ENCODE measurements around the gene ADSS1. TPM values are rescaled to one million over a fixed set of nuclear protein-coding genes. Genes with fewer than 3 reads are reported as not detected.

The ADSS1 gene
- total and polyA plus RNA-seq, 4 donors = 1.8 to 18.8 (median 12.2) TPM

DNA sequence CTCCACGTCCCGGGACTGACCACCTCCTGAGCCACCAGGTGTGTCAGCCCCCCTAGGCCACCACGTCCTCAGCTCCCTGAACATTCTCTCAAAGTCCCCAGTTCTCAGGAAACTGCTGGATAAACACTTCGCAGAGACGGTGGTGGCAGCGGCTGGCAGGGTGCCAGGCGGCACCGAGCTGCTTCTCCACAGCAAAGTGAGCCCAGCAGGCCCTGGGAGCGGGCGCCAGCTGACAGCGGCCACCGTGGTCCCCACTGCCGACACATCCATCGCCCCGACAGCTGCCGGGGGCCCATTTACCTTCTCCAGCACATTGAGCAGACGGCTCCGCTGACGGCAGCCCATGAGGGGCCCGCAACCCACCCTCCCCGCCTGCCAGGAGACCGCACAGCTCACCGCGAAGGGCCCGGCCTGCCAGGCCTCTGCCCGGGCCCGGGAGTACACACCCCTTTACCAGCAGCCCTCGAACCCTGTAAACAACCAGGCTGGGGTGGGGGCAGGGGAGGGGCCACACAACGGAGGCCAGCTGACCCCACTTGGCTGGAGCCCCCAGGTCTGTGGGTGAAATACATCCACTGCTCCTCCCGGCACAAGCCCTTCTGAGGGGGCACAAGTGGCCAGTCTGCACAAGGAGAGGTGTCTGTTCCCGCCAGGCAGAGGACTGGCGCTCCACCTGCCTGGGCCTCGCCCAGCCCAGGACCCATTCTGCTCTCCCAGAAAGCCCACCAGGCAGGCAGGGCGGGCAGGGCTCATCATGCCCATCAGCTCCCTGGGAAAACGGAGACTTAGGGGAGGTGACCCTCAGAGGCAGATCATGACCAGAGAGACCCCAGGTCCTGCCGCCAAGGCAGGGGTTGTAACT, 61.0 kb downstream of the ADSS1 start:
- no peak overlapping the region for H3K9ac ChIP-seq (ENCODE audit: low read depth in 1 of 2, low read length in 2 of 2)
- no peaks in the 10 kb centered on the region for H3K9me3 ChIP-seq (ENCODE audit: control insufficient read depth in 4 of 4, low read length in 3 of 4)
- TF ChIP-seq, protein P1, sequence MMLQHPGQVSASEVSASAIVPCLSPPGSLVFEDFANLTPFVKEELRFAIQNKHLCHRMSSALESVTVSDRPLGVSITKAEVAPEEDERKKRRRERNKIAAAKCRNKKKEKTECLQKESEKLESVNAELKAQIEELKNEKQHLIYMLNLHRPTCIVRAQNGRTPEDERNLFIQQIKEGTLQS (IDR thresholded peaks at IDR 0.05) = no peak
- TF ChIP-seq NR2F2 (IDR thresholded peaks at IDR 0.05) = no peak
- TF ChIP-seq TAF1 (conservative IDR thresholded peaks at IDR 0.05) = no peak
- TF ChIP-seq, protein P2, sequence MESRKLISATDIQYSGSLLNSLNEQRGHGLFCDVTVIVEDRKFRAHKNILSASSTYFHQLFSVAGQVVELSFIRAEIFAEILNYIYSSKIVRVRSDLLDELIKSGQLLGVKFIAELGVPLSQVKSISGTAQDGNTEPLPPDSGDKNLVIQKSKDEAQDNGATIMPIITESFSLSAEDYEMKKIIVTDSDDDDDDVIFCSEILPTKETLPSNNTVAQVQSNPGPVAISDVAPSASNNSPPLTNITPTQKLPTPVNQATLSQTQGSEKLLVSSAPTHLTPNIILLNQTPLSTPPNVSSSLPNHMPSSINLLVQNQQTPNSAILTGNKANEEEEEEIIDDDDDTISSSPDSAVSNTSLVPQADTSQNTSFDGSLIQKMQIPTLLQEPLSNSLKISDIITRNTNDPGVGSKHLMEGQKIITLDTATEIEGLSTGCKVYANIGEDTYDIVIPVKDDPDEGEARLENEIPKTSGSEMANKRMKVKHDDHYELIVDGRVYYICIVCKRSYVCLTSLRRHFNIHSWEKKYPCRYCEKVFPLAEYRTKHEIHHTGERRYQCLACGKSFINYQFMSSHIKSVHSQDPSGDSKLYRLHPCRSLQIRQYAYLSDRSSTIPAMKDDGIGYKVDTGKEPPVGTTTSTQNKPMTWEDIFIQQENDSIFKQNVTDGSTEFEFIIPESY (IDR thresholded peaks at IDR 0.05) = no peak
- TF ChIP-seq, protein P3, sequence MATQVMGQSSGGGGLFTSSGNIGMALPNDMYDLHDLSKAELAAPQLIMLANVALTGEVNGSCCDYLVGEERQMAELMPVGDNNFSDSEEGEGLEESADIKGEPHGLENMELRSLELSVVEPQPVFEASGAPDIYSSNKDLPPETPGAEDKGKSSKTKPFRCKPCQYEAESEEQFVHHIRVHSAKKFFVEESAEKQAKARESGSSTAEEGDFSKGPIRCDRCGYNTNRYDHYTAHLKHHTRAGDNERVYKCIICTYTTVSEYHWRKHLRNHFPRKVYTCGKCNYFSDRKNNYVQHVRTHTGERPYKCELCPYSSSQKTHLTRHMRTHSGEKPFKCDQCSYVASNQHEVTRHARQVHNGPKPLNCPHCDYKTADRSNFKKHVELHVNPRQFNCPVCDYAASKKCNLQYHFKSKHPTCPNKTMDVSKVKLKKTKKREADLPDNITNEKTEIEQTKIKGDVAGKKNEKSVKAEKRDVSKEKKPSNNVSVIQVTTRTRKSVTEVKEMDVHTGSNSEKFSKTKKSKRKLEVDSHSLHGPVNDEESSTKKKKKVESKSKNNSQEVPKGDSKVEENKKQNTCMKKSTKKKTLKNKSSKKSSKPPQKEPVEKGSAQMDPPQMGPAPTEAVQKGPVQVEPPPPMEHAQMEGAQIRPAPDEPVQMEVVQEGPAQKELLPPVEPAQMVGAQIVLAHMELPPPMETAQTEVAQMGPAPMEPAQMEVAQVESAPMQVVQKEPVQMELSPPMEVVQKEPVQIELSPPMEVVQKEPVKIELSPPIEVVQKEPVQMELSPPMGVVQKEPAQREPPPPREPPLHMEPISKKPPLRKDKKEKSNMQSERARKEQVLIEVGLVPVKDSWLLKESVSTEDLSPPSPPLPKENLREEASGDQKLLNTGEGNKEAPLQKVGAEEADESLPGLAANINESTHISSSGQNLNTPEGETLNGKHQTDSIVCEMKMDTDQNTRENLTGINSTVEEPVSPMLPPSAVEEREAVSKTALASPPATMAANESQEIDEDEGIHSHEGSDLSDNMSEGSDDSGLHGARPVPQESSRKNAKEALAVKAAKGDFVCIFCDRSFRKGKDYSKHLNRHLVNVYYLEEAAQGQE (IDR thresholded peaks at IDR 0.05) = no peak
- TF ChIP-seq HNF4G (IDR thresholded peaks at IDR 0.05) = no peak
- TF ChIP-seq RXRA (IDR thresholded peaks at IDR 0.05) = no peak
- TF ChIP-seq GABPA (IDR thresholded peaks at IDR 0.05 in 1 of 2, conservative IDR thresholded peaks at IDR 0.05 in 1 of 2) = no peak
- TF ChIP-seq, protein P4, sequence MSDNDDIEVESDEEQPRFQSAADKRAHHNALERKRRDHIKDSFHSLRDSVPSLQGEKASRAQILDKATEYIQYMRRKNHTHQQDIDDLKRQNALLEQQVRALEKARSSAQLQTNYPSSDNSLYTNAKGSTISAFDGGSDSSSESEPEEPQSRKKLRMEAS (IDR thresholded peaks at IDR 0.05) = no peak
- WGBS = 77% methylated on average over 36 of the region's 36 CpGs
- H3K4me1 ChIP-seq (ENCODE audit: control insufficient read depth in 4 of 4, insufficient read depth in 4 of 4, low read length in 3 of 4) = peaks cover 28 to 48% (median 38%) of the 10 kb centered on the region in 4 donors
- DNase-seq (ENCODE audit: low spot score) = no peak
- no peak overlapping the region for H3K27ac ChIP-seq (ENCODE audit: low read depth in 1 of 2, low read length in 2 of 2)
- H3K36me3 ChIP-seq (ENCODE audit: control insufficient read depth in 4 of 4, insufficient read depth in 3 of 4, low read depth in 1 of 4, low read length in 3 of 4) = peaks cover 0 to 12% (median 4%) of the 10 kb centered on the region in 4 donors
- H3K4me3 ChIP-seq (ENCODE audit: low read depth in 1 of 3, low read length in 3 of 3) = no peak overlapping the region
- H3K27me3 ChIP-seq (ENCODE audit: control insufficient read depth in 4 of 4, insufficient read depth in 4 of 4, low read length in 3 of 4) = no peaks in the 10 kb centered on the region

DNA sequence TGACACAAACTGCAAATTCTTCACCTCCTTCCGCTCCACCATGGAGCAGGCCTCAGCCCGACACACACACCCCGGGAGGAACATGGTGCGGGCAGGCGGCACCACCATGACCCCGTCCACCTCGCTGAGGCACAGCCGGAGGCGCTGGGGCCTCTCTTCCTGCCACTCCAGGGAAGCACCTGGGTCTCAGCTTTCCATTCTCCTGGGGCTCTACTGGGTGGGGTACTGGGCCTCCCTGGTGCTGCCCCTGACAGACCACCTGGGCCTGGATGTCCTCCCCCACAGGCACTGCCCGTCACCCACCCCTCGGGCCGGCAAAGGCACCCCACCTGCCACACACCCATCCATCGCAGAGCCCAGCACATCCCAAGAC, 61.7 kb downstream of the ADSS1 start:
- Histone ChIP-seq H3K4me1 (ENCODE audit: control insufficient read depth in 4 of 4, insufficient read depth in 4 of 4, low read length in 3 of 4) (peaks cover 33 to 54% (median 43%) of the 10 kb centered on the region in 4 donors), H3K4me3 (ENCODE audit: low read depth in 1 of 3, low read length in 3 of 3) (no peak overlapping the region), H3K9ac (ENCODE audit: low read depth in 1 of 2, low read length in 2 of 2) (no peak overlapping the region), H3K27me3 (ENCODE audit: control insufficient read depth in 4 of 4, insufficient read depth in 4 of 4, low read length in 3 of 4) (no peaks in the 10 kb centered on the region), H3K27ac (ENCODE audit: low read depth in 1 of 2, low read length in 2 of 2) (no peak overlapping the region), H3K36me3 (ENCODE audit: control insufficient read depth in 4 of 4, insufficient read depth in 3 of 4, low read depth in 1 of 4, low read length in 3 of 4) (peaks cover 0 to 11% (median 4%) of the 10 kb centered on the region in 4 donors), H3K9me3 (ENCODE audit: control insufficient read depth in 4 of 4, low read length in 3 of 4) (no peaks in the 10 kb centered on the region)
- 93% methylated on average over 13 of the region's 13 CpGs for WGBS
- no peak for DNase-seq (ENCODE audit: low spot score)
- no peak for TF ChIP-seq HNF4G (IDR thresholded peaks at IDR 0.05)
- TF ChIP-seq RXRA (IDR thresholded peaks at IDR 0.05) = no peak
- TF ChIP-seq HNF4A (conservative IDR thresholded peaks at IDR 0.05) = no peak
- no peak for TF ChIP-seq SP1 (IDR thresholded peaks at IDR 0.05)
- TF ChIP-seq, protein P5, sequence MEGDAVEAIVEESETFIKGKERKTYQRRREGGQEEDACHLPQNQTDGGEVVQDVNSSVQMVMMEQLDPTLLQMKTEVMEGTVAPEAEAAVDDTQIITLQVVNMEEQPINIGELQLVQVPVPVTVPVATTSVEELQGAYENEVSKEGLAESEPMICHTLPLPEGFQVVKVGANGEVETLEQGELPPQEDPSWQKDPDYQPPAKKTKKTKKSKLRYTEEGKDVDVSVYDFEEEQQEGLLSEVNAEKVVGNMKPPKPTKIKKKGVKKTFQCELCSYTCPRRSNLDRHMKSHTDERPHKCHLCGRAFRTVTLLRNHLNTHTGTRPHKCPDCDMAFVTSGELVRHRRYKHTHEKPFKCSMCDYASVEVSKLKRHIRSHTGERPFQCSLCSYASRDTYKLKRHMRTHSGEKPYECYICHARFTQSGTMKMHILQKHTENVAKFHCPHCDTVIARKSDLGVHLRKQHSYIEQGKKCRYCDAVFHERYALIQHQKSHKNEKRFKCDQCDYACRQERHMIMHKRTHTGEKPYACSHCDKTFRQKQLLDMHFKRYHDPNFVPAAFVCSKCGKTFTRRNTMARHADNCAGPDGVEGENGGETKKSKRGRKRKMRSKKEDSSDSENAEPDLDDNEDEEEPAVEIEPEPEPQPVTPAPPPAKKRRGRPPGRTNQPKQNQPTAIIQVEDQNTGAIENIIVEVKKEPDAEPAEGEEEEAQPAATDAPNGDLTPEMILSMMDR (IDR thresholded peaks at IDR 0.05; ENCODE audit: low read depth, low read length, missing input control) = no peak
- TF ChIP-seq, protein P1 (IDR thresholded peaks at IDR 0.05) = no peak
- TF ChIP-seq FOXA2 (IDR thresholded peaks at IDR 0.05) = no peak
- TF ChIP-seq, protein P4 (IDR thresholded peaks at IDR 0.05) = no peak
- no peak for TF ChIP-seq JUND (IDR thresholded peaks at IDR 0.05)
- TF ChIP-seq, protein P2 (IDR thresholded peaks at IDR 0.05) = no peak
- no peak for TF ChIP-seq GABPA (IDR thresholded peaks at IDR 0.05 in 1 of 2, conservative IDR thresholded peaks at IDR 0.05 in 1 of 2)
- no peak for TF ChIP-seq FOXA1 (IDR thresholded peaks at IDR 0.05)
- no peak for TF ChIP-seq EGR1 (IDR thresholded peaks at IDR 0.05; ENCODE audit: low read depth in 2 of 2)
- no peak for TF ChIP-seq NR2F2 (IDR thresholded peaks at IDR 0.05)
- TF ChIP-seq TAF1 (conservative IDR thresholded peaks at IDR 0.05) = no peak
- TF ChIP-seq YY1 (IDR thresholded peaks at IDR 0.05) = no peak
